ENCODE measurements around the gene MICALL1. TPM values are rescaled to one million over a fixed set of nuclear protein-coding genes. Genes with fewer than 3 reads are reported as not detected.

Gene MICALL1
- polyA plus RNA-seq, 3 donors = 24.4 to 28.9 (median 27.2) TPM

GRCh38 chr22:37904572-37905533 lies 1.2 kb upstream of the MICALL1 start:
- DNase-seq (ENCODE audit: low read depth in 3 of 3, low spot score in 2 of 3) = no peak

GRCh38 chr22:37906364-37907008 lies 389 bp downstream of the MICALL1 start:
- DNase-seq (ENCODE audit: low read depth in 3 of 3, low spot score in 2 of 3) = no peak

GRCh38 chr22:37907036-37907954 lies 1.2 kb downstream of the MICALL1 start:
- DNase-seq (ENCODE audit: low read depth in 3 of 3, low spot score in 2 of 3) = no peak

- no peak for DNase-seq (ENCODE audit: low read depth in 3 of 3, low spot score in 2 of 3)
Observed at GRCh38 chr22:37909766-37910165, 3.7 kb downstream of the MICALL1 start.

- DNase-seq (ENCODE audit: low read depth in 3 of 3, low spot score in 2 of 3) = no peak
Observed at GRCh38 chr22:37910890-37911672, 5.0 kb downstream of the MICALL1 start.

- no peak for DNase-seq (ENCODE audit: low read depth in 3 of 3, low spot score in 2 of 3)
Observed at GRCh38 chr22:37911697-37912096, 5.6 kb downstream of the MICALL1 start.

GRCh38 chr22:37912171-37912570 lies 6.1 kb downstream of the MICALL1 start:
- no peak for DNase-seq (ENCODE audit: low read depth in 3 of 3, low spot score in 2 of 3)

- no peak for DNase-seq (ENCODE audit: low read depth in 3 of 3, low spot score in 2 of 3)
Observed at GRCh38 chr22:37913233-37913721, 7.2 kb downstream of the MICALL1 start.

- DNase-seq (ENCODE audit: low read depth in 3 of 3, low spot score in 2 of 3) = no peak
Observed at GRCh38 chr22:37916311-37916710, 10.2 kb downstream of the MICALL1 start.

GRCh38 chr22:37917874-37918548 lies 11.9 kb downstream of the MICALL1 start:
- no peak for DNase-seq (ENCODE audit: low read depth in 3 of 3, low spot score in 2 of 3)

GRCh38 chr22:37918580-37919270 lies 12.6 kb downstream of the MICALL1 start:
- DNase-seq (ENCODE audit: low read depth in 3 of 3, low spot score in 2 of 3) = no peak

GRCh38 chr22:37920126-37920525 lies 14.0 kb downstream of the MICALL1 start:
- DNase-seq (ENCODE audit: low read depth in 3 of 3, low spot score in 2 of 3) = no peak

GRCh38 chr22:37922191-37922590 lies 16.1 kb downstream of the MICALL1 start:
- no peak for DNase-seq (ENCODE audit: low read depth in 3 of 3, low spot score in 2 of 3)

- no peak for DNase-seq (ENCODE audit: low read depth in 3 of 3, low spot score in 2 of 3)
Observed at GRCh38 chr22:37923927-37924326, 17.8 kb downstream of the MICALL1 start.

GRCh38 chr22:37924386-37925065 lies 18.4 kb downstream of the MICALL1 start:
- no peak for DNase-seq (ENCODE audit: low read depth in 3 of 3, low spot score in 2 of 3)

- DNase-seq (ENCODE audit: low read depth in 3 of 3, low spot score in 2 of 3) = no peak
Observed at GRCh38 chr22:37925330-37925729, 19.2 kb downstream of the MICALL1 start.

GRCh38 chr22:37925767-37926166 lies 19.7 kb downstream of the MICALL1 start:
- no peak for DNase-seq (ENCODE audit: low read depth in 3 of 3, low spot score in 2 of 3)

- no peak for DNase-seq (ENCODE audit: low read depth in 3 of 3, low spot score in 2 of 3)
Observed at GRCh38 chr22:37926358-37926757, 20.3 kb downstream of the MICALL1 start.

Data from right renal cortex interstitium (tissue), 3 donors.